C4-2B (cell line): ENCODE measurements around the gene C11orf54.

Experiments
- CTCF ChIP-seq: fragments of 450-650 bp; conservative IDR thresholded peaks from 2 replicates; pipeline ENCODE4 v1.5.1; 2017; ENCODE audit warnings: mild to moderate bottlenecking
- ZFX ChIP-seq: fragments of 450-650 bp; IDR thresholded peaks from 2 replicates; pipeline ENCODE4 v1.6.1; 2017

- TF ChIP-seq CTCF: no peak
- no peak for TF ChIP-seq ZFX
These were observed 5.3 kb upstream of the C11orf54 start for GRCh38 chr11:93736129-93736528.
